ENCODE data around the gene ZER1. TPM values are rescaled to one million over a fixed set of nuclear protein-coding genes. Genes with fewer than 3 reads are reported as not detected.

Gene ZER1
- total RNA-seq, 2 experiments from 2014 or later = 17.7 to 18.2 TPM

DNA sequence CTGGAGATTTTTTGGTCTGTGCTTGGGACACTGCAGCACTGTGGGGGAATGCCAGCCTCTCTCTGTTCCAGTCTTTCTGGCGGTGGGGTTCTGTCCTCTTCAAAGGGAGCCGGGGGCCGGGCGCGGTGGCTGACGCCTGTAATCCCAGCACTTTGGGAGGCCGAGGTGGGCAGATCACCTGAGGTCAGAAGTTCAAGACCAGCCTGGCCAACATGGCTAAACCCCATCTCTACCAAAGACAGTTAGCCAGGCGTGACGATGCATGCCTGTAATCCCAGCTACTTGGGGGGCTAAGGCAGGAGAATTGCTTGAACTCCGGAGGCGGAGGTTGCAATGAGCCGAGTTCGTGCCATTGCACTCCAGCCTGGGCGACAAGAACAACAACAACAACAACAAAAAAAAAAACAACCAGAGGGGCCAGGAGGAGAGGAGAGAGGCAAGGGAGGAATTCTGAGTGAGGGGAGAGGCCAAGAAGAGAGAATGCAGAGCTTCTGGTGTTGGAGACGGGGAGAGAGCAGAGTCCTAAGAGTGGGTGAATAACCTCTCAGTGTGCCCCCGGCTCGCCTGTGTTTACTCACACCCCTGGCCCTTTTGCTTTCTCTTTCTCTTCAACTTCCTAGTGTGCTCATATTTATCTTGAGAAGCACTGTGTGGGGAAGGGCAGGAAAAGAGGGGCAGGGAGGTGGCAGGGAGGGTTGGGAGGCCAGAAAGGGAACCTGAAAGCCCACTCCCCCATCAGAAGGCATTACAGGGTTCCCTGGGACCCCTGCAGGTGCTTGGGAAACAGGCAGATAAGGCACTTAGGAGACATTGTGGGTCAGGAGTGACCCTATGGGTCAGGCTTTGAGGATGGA, 85.9 kb downstream of the ZER1 start:
- Mint-ChIP-seq H3K27ac (peak overlapping the region; percentile 99), H3K27me3 (no peaks in the 10 kb centered on the region), H3K9me3 (ENCODE audit: low read depth) (no peaks in the 10 kb centered on the region), H3K4me3 (peak overlapping the region; percentile 99), H3K4me1 (peaks cover 55% of the 10 kb centered on the region), H3K36me3 (peaks cover 12% of the 10 kb centered on the region)
- ATAC-seq = peak; percentile 28
- CTCF ChIA-PET = interaction anchor here (0.8 to 2.5 kb wide), 4 partner anchors 11 to 37 kb away, joined by 3 to 18 read pairs (median 5); partner anchors contain the start of gene PKN3
- peak; percentile 76 for DNase-seq

DNA sequence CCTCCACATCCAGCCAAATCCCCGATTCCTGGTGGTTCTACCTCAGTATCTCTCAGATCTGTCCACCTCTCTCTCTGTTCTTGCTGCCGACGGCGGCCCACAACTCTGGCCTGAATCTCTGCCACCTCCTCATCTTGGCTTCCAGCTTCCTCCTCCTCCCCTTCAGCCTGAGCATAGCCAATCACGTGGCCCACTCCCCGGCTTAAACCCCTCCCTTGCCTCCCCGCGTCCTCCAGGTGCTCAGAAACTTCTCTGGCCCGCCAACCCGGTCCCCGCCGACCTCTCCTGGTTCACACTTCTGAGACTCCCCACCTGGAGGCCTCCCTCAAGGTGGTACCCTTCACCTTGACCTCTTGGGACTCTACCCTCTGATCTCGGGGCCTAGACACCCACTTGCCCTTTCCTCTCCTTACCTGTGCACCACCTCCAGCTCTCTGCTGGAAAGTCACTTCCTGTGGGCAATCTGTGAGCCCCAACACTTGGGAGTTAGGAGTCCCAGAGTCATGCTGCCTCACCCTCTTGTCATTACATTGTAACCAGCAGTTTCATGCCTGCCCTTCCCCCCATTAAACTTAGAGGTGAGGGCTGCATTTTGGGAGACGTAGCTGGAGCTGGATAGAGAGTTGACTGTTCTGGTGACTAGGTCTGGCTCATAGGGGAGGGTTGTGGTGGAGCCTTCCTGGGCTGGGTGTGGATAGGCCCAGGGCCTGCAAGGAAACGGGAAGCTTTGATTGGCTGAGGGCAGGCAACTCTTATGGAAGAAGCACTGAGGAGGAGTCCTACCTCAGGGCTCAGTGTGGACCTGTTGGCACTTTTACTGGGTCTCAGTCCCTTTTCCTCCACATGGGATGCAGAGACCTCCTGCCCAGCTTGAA, 87.2 kb downstream of the ZER1 start:
- Mint-ChIP-seq H3K36me3 (peaks cover 7% of the 10 kb centered on the region), H3K27ac (peak overlapping the region; percentile 99), H3K4me1 (peaks cover 54% of the 10 kb centered on the region), H3K9me3 (ENCODE audit: low read depth) (no peaks in the 10 kb centered on the region), H3K27me3 (no peaks in the 10 kb centered on the region), H3K4me3 (peak overlapping the region; percentile 99)
- CTCF ChIA-PET = interaction anchor here (0.9 to 2.5 kb wide), 5 partner anchors 12 to 134 kb away, joined by 4 to 18 read pairs (median 5); partner anchors contain the start of genes ENDOG, PKN3 and ZDHHC12
- peak; percentile 55 for ATAC-seq
- peak; percentile 91 for DNase-seq

DNA sequence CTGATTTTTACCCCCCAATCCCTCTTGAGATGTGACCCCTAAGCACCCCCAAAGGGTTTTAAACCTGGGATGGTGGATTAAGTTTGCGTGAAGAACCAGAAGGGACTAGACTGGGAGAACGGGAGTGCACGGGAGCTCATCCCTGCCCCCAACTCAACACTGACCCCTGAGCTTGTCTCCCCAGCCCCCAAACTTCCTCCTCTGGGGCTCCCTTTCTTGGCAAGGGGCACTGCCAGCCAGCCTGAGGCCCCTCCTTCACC, 87.7 kb downstream of the ZER1 start:
- peak overlapping the region; percentile 99 for H3K4me3 Mint-ChIP-seq
- CTCF ChIA-PET = interaction anchor here (0.9 to 2.5 kb wide), 5 partner anchors 13 to 134 kb away, joined by 4 to 18 read pairs (median 5); partner anchors contain the start of genes ENDOG, PKN3 and ZDHHC12
- H3K9me3 Mint-ChIP-seq (ENCODE audit: low read depth) = no peaks in the 10 kb centered on the region
- peaks cover 55% of the 10 kb centered on the region for H3K4me1 Mint-ChIP-seq
- H3K27me3 Mint-ChIP-seq = no peaks in the 10 kb centered on the region
- DNase-seq (no peak), ATAC-seq (no peak)
- peaks cover 9% of the 10 kb centered on the region for H3K36me3 Mint-ChIP-seq
- H3K27ac Mint-ChIP-seq = peak overlapping the region; percentile 99

DNA sequence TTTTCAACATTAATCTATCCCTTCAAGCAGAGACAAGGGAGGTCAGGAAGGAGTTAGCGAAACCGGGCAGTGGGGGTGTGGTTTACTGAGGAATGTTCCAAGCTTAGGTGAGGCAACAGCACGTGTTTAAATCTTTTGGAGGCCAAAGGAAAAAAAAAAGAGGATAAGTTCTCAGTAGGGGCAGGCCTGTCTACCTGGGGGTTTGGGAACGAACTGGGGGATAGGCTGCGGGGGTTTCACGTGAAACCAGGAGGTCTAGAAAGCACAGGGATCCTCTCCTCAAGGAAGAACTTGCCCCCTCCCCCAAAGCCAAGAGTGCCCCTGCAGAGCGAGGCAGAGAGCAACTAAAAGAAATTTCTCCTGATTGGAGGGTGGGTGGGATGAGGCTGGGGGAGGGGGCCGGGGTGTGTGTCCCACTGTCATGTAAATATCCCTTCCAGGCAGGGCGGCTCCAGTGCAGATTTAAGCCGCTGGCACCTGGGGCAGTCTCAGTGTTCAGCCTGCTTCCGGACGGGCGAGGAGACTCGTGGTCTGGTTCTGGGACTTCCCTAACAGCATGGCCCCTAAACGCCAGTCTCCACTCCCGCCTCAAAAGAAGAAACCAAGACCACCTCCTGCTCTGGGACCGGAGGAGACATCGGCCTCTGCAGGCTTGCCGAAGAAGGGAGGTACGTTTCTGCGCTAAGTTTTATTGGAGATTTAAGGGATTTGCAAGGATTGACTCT, 88.2 kb downstream of the ZER1 start:
- Mint-ChIP-seq H3K27ac (peak overlapping the region; percentile 99), H3K27me3 (no peaks in the 10 kb centered on the region), H3K4me3 (peak overlapping the region; percentile 99), H3K9me3 (ENCODE audit: low read depth) (no peaks in the 10 kb centered on the region), H3K4me1 (peaks cover 56% of the 10 kb centered on the region), H3K36me3 (peaks cover 9% of the 10 kb centered on the region)
- CTCF ChIA-PET = interaction anchor here (1.9 to 2.5 kb wide), 2 partner anchors 14 to 18 kb away, joined by 5 to 18 read pairs; partner anchors contain the start of gene PKN3
- ATAC-seq = peak; percentile 34
- DNase-seq = peak; percentile 70

Other genes starting within 250 kb of the ZER1 start
- gene SPTAN1, start 219.3 kb downstream of the ZER1 start, total RNA-seq = 100 to 1,000 TPM; 275 to 315 TPM
- gene DYNC2I2, start 115.1 kb downstream of the ZER1 start, total RNA-seq = 10 to 100 TPM; 52.5 to 67.8 TPM
- gene SET, start 82.7 kb downstream of the ZER1 start, total RNA-seq = 100 to 1,000 TPM; 436 to 623 TPM
- 1 to 10 TPM; 8.1 to 9.1 TPM for gene PKN3, start 69.4 kb downstream of the ZER1 start, total RNA-seq
- gene ZDHHC12, start 47.8 kb downstream of the ZER1 start, total RNA-seq = 10 to 100 TPM; 67.8 to 90.0 TPM
- 10 to 100 TPM; 21.5 to 22.2 TPM for gene TBC1D13, start 15.3 kb upstream of the ZER1 start, total RNA-seq
- 10 to 100 TPM; 19.0 to 22.3 TPM for gene ENDOG, start 46.6 kb upstream of the ZER1 start, total RNA-seq
- 100 to 1,000 TPM in 1 of 2 experiments, 10 to 100 TPM in 1; 83.3 to 104 TPM for gene SPOUT1, start 57.9 kb upstream of the ZER1 start, total RNA-seq
- 10 to 100 TPM; 12.7 to 20.6 TPM for gene KYAT1, start 110.0 kb upstream of the ZER1 start, total RNA-seq
- 10 to 100 TPM; 25.6 to 26.7 TPM for gene LRRC8A, start 110.2 kb upstream of the ZER1 start, total RNA-seq
- gene PHYHD1, start 149.1 kb upstream of the ZER1 start, total RNA-seq = under 1 TPM; 0.47 to 0.63 TPM
- 10 to 100 TPM in 1 of 2 experiments, 1 to 10 TPM in 1; 7.7 to 11.1 TPM for gene DOLK, start 175.7 kb upstream of the ZER1 start, total RNA-seq
- gene NUP188, start 175.8 kb upstream of the ZER1 start, total RNA-seq = 100 to 1,000 TPM in 1 of 2 experiments, 10 to 100 TPM in 1; 88.0 to 108 TPM